GM18951 (cell line): Measurements from ENCODE around the gene MYG1.
A peak's percentile ranks its signal among the peaks of the same experiment; 100 is the strongest.
"Not testable (repeated sequence)": the region's sequence is repeated elsewhere in the genome, so short reads cannot be mapped to it uniquely, and the experiment has no call there.

Experiments
- POLR2A ChIP-seq: IDR thresholded peaks from 4 replicates; pipeline ENCODE4 v1.6.1; 2011; ENCODE audit warnings: mild to moderate bottlenecking; ENCODE audit not compliant: insufficient read length, insufficient read depth; ENCODE audit errors: extremely low read depth
- in situ Hi-C: fragments of 300-500 bp; cut with MboI; formaldehyde crosslinking; loops from one replicate; pipeline ENCODE4 v1.12.0; 2022; ENCODE audit warnings: low sequenced_read_pairs, mixed read lengths, inconsistent platforms; ENCODE audit not compliant: unreplicated experiment

MYG1 gene

DNA sequence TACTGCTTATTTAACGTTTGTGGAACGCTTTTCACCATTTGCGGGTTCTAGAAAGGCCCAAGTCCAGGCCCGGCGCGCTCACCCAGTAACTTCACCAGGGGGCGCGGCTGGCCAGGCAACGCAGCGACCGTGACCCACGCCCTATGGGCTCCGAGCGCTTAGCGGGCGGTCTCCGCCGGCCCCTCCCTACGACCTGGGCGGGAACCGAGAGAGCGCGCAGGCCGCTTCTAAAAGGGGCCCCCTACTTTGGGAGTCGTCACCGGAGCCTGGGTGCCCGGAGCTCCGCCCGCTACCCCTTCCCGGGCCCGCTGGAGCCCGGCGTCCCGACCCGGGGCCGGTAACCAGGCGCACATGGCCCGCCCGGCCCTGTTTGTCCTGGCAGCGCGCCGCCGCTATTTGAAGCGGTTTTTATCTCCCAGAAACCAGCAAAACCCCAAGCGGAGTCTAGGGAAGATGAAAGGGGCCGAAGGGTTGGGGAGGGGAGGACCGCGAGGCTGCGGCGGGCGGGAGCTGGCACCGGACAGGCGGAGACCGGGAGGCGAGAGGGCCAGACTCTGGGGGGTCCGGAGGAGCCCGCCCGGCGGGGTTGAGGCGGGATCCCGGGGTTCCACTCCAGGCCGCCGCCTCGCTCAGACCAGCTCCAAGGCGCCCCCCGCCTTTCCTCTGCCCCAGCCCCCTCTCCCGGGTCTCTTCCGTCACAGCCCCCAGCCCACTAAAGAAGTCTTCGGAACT is 25.4 kb downstream of the MYG1 start:
- in situ Hi-C loops: no loop called here
- TF ChIP-seq POLR2A: peak; percentile 73

- no peak for TF ChIP-seq POLR2A
Observed at GRCh38 chr12:53325511-53326061, 26.1 kb downstream of the MYG1 start.

DNA sequence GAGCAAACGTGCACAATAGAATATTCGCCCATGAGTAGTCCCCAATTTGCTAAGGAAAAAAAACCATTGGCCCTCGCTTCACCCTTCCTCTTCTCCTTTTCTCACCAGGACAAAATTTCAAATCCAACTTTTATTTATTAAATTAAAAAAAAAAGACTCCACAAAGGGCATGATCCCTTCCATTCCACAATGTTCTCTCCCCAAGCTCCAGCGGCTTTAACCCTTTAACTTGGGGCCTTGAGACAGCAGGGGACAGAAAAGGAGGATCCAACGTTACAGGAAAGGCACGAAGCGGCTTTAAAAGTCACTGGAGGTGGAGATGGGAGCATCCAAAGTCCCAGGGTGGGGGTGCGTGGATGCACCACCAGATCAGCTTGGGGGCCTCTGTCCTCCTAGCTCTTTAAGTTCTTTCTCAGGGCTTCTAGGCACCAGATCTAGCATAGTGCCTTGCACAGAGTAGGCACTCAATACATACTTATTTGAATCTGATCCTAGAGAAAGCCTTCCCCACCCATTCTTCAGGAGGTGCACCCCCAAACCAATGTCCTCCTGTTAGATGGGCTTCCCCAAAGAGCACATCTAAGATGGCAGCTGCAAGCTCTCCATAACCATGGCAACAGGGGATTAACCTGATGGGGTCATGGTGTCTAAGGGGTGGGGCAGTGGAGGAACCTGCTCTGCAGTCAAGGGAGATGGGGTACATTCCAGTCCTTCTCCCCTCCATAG is 27.1 kb downstream of the MYG1 start:
- in situ Hi-C loops: no loop called here
- no peak for TF ChIP-seq POLR2A

More at GRCh38 chr12:53325511-53326061, 26.1 kb downstream of the MYG1 start:
- in situ Hi-C loops: no loop called here

DNA sequence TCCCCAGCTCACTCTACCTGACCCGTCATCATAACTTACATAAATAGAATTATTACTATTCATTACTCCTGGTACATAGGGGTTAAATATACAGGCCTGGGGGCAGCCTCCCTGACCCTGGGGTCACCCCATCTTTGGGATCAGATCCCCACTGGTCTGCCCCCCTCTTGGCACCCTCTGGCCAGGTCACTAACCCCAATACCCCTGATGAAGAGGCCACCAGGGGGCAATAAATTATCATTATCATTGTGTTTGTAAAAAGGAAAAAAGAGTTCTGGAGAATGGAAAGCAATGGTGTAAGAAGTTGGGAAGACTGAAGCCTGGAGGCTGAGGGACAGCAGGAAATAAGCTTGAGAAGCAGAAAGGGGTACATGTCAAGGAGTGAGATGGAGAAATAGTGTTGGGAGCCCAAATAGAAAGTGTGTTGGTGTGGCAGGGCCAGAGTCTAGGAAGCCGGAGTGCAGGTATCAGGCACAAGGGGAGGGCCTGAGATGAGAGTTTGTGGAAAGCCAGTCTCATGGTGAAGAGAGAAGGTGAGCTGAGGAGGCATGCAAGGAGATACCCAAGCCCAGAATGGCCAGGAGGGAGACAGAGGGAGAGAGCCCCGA is 28.0 kb downstream of the MYG1 start:
- TF ChIP-seq POLR2A: no peak
- in situ Hi-C loops: no loop called here

DNA sequence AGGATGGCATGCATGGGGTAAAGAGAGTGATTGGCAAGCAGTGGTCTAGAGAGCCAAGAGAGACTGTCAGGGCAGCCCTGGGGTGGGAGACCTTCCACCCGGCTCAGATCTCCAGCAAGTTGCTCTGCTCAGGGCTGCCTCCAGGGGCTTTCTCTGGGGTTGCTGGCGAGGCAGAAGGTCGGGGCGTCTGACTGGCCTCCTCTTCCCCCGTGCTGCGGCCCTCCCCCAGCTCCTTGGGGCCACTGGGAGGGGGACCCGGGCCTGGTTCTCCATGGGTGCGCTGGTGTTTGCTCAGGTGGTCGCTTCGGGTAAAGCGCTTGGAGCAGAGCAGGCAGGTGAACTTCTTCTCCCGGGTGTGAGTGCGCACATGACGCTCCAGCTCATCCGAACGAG is 28.5 kb downstream of the MYG1 start:
- no peak for TF ChIP-seq POLR2A
- in situ Hi-C loops: no loop called here

- in situ Hi-C loops: no loop called here
Observed at GRCh38 chr12:53330671-53331070, 31.2 kb downstream of the MYG1 start.

GRCh38 chr12:53332339-53332738 is 32.8 kb downstream of the MYG1 start:
- in situ Hi-C loops: not testable (repeated sequence)

More at GRCh38 chr12:53330671-53331070, 31.2 kb downstream of the MYG1 start:
- TF ChIP-seq POLR2A: no peak

DNA sequence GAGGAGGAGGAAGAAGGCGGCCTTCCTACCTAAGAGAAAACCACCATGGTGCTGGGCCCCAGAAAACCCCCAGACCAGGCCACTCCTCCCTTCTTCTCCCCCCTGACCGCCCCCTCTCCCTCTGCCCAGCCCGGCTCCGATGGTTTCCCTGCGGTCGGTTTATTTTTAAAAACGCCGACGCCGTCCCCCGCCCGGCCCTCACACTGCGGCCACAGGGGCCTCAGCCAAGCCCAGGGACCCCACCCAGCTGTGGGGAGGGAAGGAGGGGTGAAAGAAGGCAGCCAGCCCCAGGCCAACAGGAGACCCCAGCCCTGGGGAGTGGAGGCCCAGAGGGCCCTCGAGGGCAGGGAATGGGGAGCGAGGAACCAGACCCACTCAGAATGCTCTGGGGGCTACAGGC is 33.2 kb downstream of the MYG1 start:
- no peak for TF ChIP-seq POLR2A
- in situ Hi-C loops: no loop called here

DNA sequence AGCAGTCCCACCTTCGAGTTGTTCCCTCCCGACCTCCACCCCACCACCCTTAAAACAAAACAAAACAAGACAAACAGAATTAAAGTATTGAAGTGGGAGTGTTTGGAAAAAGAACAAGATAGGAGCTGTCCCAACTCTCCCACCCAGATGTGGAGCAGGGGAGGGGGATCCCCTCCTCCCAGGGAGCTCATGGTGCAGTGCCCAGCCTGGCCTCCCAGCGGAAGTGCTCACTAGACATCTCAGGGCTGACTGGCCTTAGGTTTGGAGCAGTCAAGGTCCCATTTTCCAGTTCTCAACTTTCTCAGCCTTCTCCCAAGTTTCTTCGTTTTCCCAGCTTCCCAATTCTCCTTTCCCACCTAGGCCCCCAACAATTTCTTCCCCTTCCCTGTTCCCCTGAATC is 33.8 kb downstream of the MYG1 start:
- no peak for TF ChIP-seq POLR2A
- in situ Hi-C loops: no loop called here

DNA sequence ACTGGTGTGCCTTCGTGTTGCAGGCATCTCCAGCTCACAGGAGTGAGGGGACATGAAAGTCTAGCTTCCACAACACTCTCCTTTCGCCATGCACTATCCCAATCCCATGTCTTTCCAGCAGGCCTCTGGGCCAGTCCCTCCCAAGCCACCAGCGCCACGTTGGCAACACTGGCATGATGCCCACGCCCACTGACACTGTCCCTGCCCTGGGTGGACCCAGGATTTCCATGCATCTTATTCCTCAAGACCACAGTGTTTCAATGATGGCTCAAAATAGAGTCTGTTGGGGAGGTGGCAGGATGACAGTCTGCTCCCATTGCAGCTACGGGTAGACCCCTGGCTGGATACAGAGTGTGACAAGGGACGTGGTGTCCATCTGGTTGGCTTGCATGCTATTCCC is 34.4 kb downstream of the MYG1 start:
- in situ Hi-C loops: no loop called here
- no peak for TF ChIP-seq POLR2A

GRCh38 chr12:53334822-53335221 is 35.3 kb downstream of the MYG1 start:
- TF ChIP-seq POLR2A: no peak

GRCh38 chr12:53336181-53336681 is 36.7 kb downstream of the MYG1 start, which contains the start of gene SP7:
TSS of gene SP7 (minus strand) at chr12:53336354. CDS start at chr12:53335646, 708 bp downstream.
- TF ChIP-seq POLR2A: no peak
- in situ Hi-C loops: no loop called here

More at GRCh38 chr12:53334822-53335221, 35.3 kb downstream of the MYG1 start:
- in situ Hi-C loops: no loop called here

GRCh38 chr12:53338017-53338416 is 38.5 kb downstream of the MYG1 start:
- in situ Hi-C loops: no loop called here
- TF ChIP-seq POLR2A: no peak

DNA sequence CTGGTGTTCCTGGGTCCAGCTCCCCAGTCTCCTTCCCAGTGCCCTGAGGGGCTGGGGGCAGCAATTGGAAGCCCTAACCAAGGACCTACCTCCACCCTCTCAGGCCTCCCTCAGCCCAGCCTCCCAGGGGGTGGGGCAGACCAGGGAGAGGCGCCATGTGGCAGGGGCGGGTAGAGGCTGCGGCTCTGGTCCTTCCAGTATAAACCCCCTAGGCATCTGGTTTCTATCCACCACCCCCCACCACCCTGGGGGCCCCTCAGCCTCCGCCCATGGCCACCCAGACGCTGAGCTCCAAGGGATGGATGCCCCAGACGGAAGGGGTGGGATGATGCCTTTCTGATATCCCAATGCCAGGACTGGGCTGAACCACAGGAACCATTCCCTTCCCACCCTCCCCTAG is 39.4 kb downstream of the MYG1 start:
- TF ChIP-seq POLR2A: no peak

DNA sequence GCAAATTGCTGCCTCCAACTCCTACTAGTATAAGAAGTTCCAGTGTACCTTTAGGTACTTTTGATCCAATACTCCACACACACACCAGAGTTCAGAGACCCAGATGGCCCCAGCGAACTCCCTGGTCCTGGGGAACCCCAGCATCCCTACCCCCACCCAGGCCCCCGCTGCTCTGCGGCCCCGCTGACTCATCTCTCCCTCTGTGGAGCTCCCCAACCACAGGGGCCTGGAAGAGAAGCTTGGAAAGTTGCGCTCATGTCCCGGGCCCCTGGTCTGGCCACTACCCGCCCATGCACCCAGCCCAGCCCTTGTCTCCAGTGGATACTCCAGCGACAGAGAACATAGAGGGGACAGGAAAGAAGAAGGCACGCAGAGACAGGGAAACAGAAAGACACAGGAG is 40.9 kb downstream of the MYG1 start:
- in situ Hi-C loops: no loop called here
- no peak for TF ChIP-seq POLR2A

More for the DNA sequence above, 39.4 kb downstream of the MYG1 start:
- in situ Hi-C loops: no loop called here
